ENCODE measurements around the gene CD151. TPM values are rescaled to one million over a fixed set of nuclear protein-coding genes. Genes with fewer than 3 reads are reported as not detected.

The CD151 gene
- 100 to 1,000 TPM; 163 to 278 (median 233) TPM for total RNA-seq
- polyA plus RNA-seq = 100 to 1,000 TPM; 256 to 351 TPM

DNA sequence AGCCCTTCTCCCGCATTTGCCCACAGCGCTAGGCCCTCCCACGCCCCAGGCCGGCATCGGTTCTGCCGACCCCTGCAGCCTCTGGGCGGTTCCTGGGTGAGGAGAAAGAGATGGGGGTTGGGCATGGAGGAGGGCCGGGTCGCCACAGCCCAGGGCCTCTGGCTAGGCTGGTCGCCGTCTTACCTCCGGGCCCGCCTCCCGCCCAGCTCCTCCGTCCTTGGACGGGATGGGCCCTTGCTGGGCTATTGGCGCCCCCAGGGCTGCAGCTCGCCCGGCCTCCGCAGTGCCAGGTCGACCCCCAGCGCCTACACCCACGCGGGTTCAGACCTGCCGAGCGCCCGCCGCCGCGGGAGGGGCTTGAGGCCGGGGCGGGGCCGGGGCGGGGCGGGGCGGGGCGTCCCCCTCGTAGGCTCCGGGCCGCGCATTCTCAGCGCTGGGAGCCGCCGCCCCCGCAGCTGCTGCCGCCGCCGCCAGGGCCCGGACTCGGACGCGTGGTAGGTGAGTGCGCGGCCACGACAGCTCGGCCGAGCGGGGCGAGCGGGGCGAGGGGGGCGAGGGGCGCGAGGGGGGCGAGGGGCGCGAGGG lies at the start of gene CD151:
TSS of gene CD151 (plus strand) at position 424 of the 585 bp plus-strand sequence. CDS start 3,118 bp downstream, outside the sequence.
- DNase-seq = peak in 4 of 6 donors; percentile 66 to 85 (median 74)
- H3K27me3 ChIP-seq = no peaks in the 10 kb centered on the region
- H3K4me1 ChIP-seq = peaks cover 9 to 27% (median 24%) of the 10 kb centered on the region in 3 donors
- H3K36me3 ChIP-seq = peaks cover 0 to 15% (median 4%) of the 10 kb centered on the region in 3 donors
- H3K27ac ChIP-seq = peak within 1 kb of the TSS; percentile 85 to 95 (median 88)
- H3K4me3 ChIP-seq = peak within 1 kb of the TSS; percentile 71 to 86 (median 82)
- 1% methylated on average over 33 to 67 of the region's 67 CpGs for WGBS, 2 donors
- TF ChIP-seq, protein P1, sequence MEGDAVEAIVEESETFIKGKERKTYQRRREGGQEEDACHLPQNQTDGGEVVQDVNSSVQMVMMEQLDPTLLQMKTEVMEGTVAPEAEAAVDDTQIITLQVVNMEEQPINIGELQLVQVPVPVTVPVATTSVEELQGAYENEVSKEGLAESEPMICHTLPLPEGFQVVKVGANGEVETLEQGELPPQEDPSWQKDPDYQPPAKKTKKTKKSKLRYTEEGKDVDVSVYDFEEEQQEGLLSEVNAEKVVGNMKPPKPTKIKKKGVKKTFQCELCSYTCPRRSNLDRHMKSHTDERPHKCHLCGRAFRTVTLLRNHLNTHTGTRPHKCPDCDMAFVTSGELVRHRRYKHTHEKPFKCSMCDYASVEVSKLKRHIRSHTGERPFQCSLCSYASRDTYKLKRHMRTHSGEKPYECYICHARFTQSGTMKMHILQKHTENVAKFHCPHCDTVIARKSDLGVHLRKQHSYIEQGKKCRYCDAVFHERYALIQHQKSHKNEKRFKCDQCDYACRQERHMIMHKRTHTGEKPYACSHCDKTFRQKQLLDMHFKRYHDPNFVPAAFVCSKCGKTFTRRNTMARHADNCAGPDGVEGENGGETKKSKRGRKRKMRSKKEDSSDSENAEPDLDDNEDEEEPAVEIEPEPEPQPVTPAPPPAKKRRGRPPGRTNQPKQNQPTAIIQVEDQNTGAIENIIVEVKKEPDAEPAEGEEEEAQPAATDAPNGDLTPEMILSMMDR (IDR thresholded peaks at IDR 0.05) = no peak
- intact Hi-C loops (cut with DNase I) = no loop called here
- peak; percentile 27 to 59 (median 39) for ATAC-seq
- no peak for FAIRE-seq
- no peaks in the 10 kb centered on the region for H3K9me3 ChIP-seq

DNA sequence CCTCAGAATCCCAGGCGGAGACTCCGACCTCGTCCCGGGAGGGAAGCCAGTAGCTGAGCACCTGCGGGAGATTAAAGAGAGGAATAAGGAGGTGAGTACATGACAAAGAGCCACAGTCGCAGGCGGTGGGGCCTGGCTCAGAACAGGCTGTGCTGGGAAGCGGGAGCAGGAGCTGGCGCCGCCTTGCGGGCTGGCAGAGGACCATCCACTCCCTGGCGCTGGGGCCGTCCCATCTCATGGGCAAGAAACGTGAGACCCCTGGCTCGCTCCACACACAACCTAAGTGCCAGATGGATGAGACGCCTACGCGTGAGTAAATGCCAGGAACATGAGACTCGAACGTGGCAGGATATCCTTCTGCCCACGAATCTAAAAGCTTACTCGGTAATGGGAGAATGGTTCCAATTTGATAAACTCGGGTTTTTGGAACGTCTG lies 49.2 kb upstream of the CD151 start:
- 7 to 10% methylated on average over 24 of the region's 24 CpGs for WGBS, 2 donors
- intact Hi-C loops (cut with DNase I) = no loop called here
- Histone ChIP-seq H3K27me3 (no peaks in the 10 kb centered on the region), H3K27ac (peak overlapping the region in 1 of 4 donors; percentile 50), H3K36me3 (no peaks in the 10 kb centered on the region), H3K4me1 (no peaks in the 10 kb centered on the region), H3K9me3 (no peaks in the 10 kb centered on the region), H3K4me3 (peak overlapping the region in 1 of 4 donors; percentile 3)
- FAIRE-seq (no peak), ATAC-seq (peak; percentile 87 to 95 (median 92)), DNase-seq (peak; percentile 81 to 95 (median 88))
- TF ChIP-seq, protein P1 (IDR thresholded peaks at IDR 0.05) = peak; percentile 45 to 71 (median 57)

- TF ChIP-seq, protein P1 (IDR thresholded peaks at IDR 0.05) = no peak
- no peak for FAIRE-seq
- no peaks in the 10 kb centered on the region for H3K27me3 ChIP-seq
- no peak overlapping the region for H3K27ac ChIP-seq
- no peak for ATAC-seq
- no peaks in the 10 kb centered on the region for H3K4me1 ChIP-seq
- intact Hi-C loops (cut with DNase I) = no loop called here
- no peaks in the 10 kb centered on the region for H3K9me3 ChIP-seq
- no peak overlapping the region for H3K4me3 ChIP-seq
- peaks cover 0 to 1% (median 0%) of the 10 kb centered on the region in 3 donors for H3K36me3 ChIP-seq
- WGBS, 2 donors = 73 to 78% methylated on average over 24 of the region's 24 CpGs
- DNase-seq = peak in 2 of 6 donors; percentile 29 to 67
Observed at GRCh38 chr11:786235-787083, 46.3 kb upstream of the CD151 start.

- no peak overlapping the region for H3K27ac ChIP-seq
- ATAC-seq = no peak
- peak in 2 of 6 donors; percentile 37 to 72 for DNase-seq
- TF ChIP-seq, protein P1 (IDR thresholded peaks at IDR 0.05) = no peak
- H3K4me3 ChIP-seq = no peak overlapping the region
- intact Hi-C loops (cut with DNase I) = no loop called here
- no peak for FAIRE-seq
- H3K27me3 ChIP-seq = no peaks in the 10 kb centered on the region
- 84 to 86% methylated on average over 22 to 24 of the region's 24 CpGs for WGBS, 2 donors
- H3K36me3 ChIP-seq = peaks cover 0 to 9% (median 4%) of the 10 kb centered on the region in 3 donors
- no peaks in the 10 kb centered on the region for H3K9me3 ChIP-seq
- H3K4me1 ChIP-seq = no peaks in the 10 kb centered on the region
Observed at GRCh38 chr11:787084-787675, 45.6 kb upstream of the CD151 start.
